SK-N-SH treated with all-trans-retinoic acid at 6 μM for 48 hours (cell line): ENCODE results near the gene ARHGAP26.

Experiments used
- ATAC-seq: fragments of 200-7000 bp; cut with Tn5 transposase; 3 replicates; pipeline ENCODE4 v1.9.1; 2020; ENCODE audit warnings: mild to moderate bottlenecking, moderate library complexity
- BACH2 ChIP-seq: fragments of 250-450 bp; sonication (Bioruptor Pico); IDR thresholded peaks from 2 replicates; pipeline ENCODE4 v1.9.0; 2021; ENCODE audit warnings: mild to moderate bottlenecking, borderline replicate concordance
- CSDC2 ChIP-seq: fragments of 250-450 bp; sonication (Bioruptor Pico); IDR thresholded peaks from 2 replicates; pipeline ENCODE4 v1.5.0; 2020; ENCODE audit warnings: mild to moderate bottlenecking, moderate library complexity
- ESRRG ChIP-seq: fragments of 250-450 bp; sonication (Bioruptor Pico); IDR thresholded peaks from 2 replicates; pipeline ENCODE4 v1.6.1; 2021; ENCODE audit warnings: mild to moderate bottlenecking
- GLIS3 ChIP-seq: fragments of 250-450 bp; sonication (Bioruptor Pico); IDR thresholded peaks from 2 replicates; pipeline ENCODE4 v1.5.0; 2020; ENCODE audit warnings: mild to moderate bottlenecking, moderate library complexity
- ISL1 ChIP-seq: fragments of 250-450 bp; sonication (Bioruptor Pico); IDR thresholded peaks from 2 replicates; pipeline ENCODE4 v2.1.2; 2022; ENCODE audit warnings: mild to moderate bottlenecking, moderate library complexity
- OSR1 ChIP-seq: fragments of 250-450 bp; sonication (Bioruptor Pico); IDR thresholded peaks from 2 replicates; pipeline ENCODE4 v1.8.0; 2022; ENCODE audit warnings: moderate library complexity, mild to moderate bottlenecking, inconsistent platforms
- PPARA ChIP-seq: fragments of 250-450 bp; sonication (Bioruptor Pico); IDR thresholded peaks from 2 replicates; pipeline ENCODE4 v1.5.0; 2020; ENCODE audit warnings: mild to moderate bottlenecking, borderline replicate concordance
- RARB ChIP-seq: fragments of 250-450 bp; sonication (Bioruptor Pico); IDR thresholded peaks from 2 replicates; pipeline ENCODE4 v1.8.0; 2021; ENCODE audit warnings: mild to moderate bottlenecking, moderate library complexity
- SNAI2 ChIP-seq: fragments of 250-450 bp; sonication (Bioruptor Pico); IDR thresholded peaks from 2 replicates; pipeline ENCODE4 v1.5.0; 2020; ENCODE audit warnings: mild to moderate bottlenecking, moderate library complexity
- TCF4 ChIP-seq: fragments of 250-450 bp; sonication (Bioruptor Pico); IDR thresholded peaks from 2 replicates; pipeline ENCODE4 v1.8.0; 2021; ENCODE audit warnings: mild to moderate bottlenecking, moderate library complexity, borderline replicate concordance
- TOX ChIP-seq: fragments of 250-450 bp; sonication (Bioruptor Pico); IDR thresholded peaks from 2 replicates; pipeline ENCODE4 v1.8.0; 2021; ENCODE audit warnings: mild to moderate bottlenecking, moderate library complexity, borderline replicate concordance
- ZC3H10 ChIP-seq: fragments of 250-450 bp; sonication (Bioruptor Pico); IDR thresholded peaks from 2 replicates; pipeline ENCODE4 v1.5.1; 2021; ENCODE audit warnings: mild to moderate bottlenecking, moderate library complexity
- ZFP30 ChIP-seq: fragments of 450-650 bp; formaldehyde crosslinking; IDR thresholded peaks from 2 replicates; pipeline ENCODE4 v1.5.0; 2022; ENCODE audit warnings: mild to moderate bottlenecking, moderate library complexity
- ZNF565 ChIP-seq: fragments of 450-650 bp; formaldehyde crosslinking; conservative IDR thresholded peaks from 2 replicates; pipeline ENCODE4 v1.5.0; 2020; ENCODE audit warnings: low read depth, mild to moderate bottlenecking, moderate library complexity
- ZNF70 ChIP-seq: fragments of 450-650 bp; formaldehyde crosslinking; IDR thresholded peaks from 2 replicates; pipeline ENCODE4 v1.5.0; 2020; ENCODE audit warnings: mild to moderate bottlenecking, moderate library complexity
- ZNF8 ChIP-seq: fragments of 450-650 bp; formaldehyde crosslinking; IDR thresholded peaks from 2 replicates; pipeline ENCODE4 v1.5.0; 2020; ENCODE audit warnings: mild to moderate bottlenecking, moderate library complexity
- TF ChIP-seq, protein P1 (sequence below): fragments of 250-450 bp; sonication (Bioruptor Pico); IDR thresholded peaks from 2 replicates; pipeline ENCODE4 v1.8.0; 2021; ENCODE audit warnings: low read depth, mild to moderate bottlenecking, moderate library complexity, borderline replicate concordance
- TF ChIP-seq, protein P2 (sequence below): fragments of 250-450 bp; sonication (Bioruptor Pico); IDR thresholded peaks from 2 replicates; pipeline ENCODE4 v1.5.0; 2020; ENCODE audit warnings: mild to moderate bottlenecking, moderate library complexity
- TF ChIP-seq, protein P3 (sequence below): fragments of 250-450 bp; sonication (Bioruptor Pico); IDR thresholded peaks from 2 replicates; pipeline ENCODE4 v1.8.0; 2020; ENCODE audit warnings: mild to moderate bottlenecking, moderate library complexity, borderline replicate concordance
- TF ChIP-seq, protein P4 (sequence below): fragments of 250-450 bp; sonication (Bioruptor Pico); IDR thresholded peaks from 2 replicates; pipeline ENCODE4 v1.5.1; 2021; ENCODE audit warnings: mild to moderate bottlenecking, moderate library complexity
- TF ChIP-seq, protein P5 (sequence below): fragments of 250-450 bp; sonication (Bioruptor Pico); IDR thresholded peaks from 2 replicates; pipeline ENCODE4 v1.5.1; 2020; ENCODE audit warnings: low read depth, mild to moderate bottlenecking, moderate library complexity

ARHGAP26 gene

DNA sequence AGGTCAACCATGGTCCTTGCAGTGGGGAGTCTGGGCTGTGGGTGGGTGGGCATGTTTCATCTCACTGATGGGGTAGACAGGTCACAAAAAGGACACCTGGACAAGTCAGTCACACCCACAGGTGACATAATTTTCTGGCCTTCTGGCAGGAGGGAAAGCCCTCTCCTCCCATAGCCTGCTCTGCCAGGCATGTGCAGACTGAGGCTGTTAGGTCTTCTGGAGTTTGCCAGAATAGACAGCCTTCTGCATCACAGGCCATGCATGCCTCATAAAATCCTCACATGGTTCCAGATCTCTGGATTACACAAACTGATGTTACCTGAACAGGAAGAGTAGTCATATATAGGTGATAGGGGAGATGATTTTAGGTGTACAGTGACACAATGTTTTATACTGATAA lies 49.1 kb downstream of the ARHGAP26 start:
- ATAC-seq = peak; percentile 8; the same call in 1 of the 3 replicates
- TF ChIP-seq ISL1 (CRISPR knock-in tag) (no peak), CSDC2 (CRISPR knock-in tag) (no peak)
- TF ChIP-seq, protein P1, sequence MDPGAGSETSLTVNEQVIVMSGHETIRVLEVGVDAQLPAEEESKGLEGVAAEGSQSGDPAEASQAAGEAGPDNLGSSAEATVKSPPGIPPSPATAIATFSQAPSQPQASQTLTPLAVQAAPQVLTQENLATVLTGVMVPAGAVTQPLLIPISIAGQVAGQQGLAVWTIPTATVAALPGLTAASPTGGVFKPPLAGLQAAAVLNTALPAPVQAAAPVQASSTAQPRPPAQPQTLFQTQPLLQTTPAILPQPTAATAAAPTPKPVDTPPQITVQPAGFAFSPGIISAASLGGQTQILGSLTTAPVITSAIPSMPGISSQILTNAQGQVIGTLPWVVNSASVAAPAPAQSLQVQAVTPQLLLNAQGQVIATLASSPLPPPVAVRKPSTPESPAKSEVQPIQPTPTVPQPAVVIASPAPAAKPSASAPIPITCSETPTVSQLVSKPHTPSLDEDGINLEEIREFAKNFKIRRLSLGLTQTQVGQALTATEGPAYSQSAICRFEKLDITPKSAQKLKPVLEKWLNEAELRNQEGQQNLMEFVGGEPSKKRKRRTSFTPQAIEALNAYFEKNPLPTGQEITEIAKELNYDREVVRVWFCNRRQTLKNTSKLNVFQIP (CRISPR knock-in tag) = no peak

DNA sequence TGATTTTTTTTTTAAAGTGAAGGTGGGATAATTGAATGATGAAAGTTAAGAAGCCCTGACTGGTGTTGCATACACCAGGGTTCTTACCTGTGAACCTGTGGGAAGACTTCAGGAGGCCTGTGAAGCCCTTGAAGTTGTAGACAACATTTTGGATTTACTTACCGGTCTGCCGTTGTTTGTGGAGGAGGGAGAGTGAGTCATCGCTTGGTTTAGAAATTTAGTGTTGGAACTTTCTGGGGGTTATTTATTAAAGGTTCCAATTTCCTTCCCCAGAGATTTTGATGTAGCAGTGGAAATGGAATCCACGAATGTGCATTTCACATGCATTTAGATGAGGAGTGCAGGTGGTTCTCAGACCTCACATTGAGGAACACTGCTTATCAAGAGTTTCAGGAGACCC lies 49.6 kb downstream of the ARHGAP26 start:
- no peak for ATAC-seq
- no peak for TF ChIP-seq CSDC2 (CRISPR knock-in tag)
- TF ChIP-seq, protein P2, sequence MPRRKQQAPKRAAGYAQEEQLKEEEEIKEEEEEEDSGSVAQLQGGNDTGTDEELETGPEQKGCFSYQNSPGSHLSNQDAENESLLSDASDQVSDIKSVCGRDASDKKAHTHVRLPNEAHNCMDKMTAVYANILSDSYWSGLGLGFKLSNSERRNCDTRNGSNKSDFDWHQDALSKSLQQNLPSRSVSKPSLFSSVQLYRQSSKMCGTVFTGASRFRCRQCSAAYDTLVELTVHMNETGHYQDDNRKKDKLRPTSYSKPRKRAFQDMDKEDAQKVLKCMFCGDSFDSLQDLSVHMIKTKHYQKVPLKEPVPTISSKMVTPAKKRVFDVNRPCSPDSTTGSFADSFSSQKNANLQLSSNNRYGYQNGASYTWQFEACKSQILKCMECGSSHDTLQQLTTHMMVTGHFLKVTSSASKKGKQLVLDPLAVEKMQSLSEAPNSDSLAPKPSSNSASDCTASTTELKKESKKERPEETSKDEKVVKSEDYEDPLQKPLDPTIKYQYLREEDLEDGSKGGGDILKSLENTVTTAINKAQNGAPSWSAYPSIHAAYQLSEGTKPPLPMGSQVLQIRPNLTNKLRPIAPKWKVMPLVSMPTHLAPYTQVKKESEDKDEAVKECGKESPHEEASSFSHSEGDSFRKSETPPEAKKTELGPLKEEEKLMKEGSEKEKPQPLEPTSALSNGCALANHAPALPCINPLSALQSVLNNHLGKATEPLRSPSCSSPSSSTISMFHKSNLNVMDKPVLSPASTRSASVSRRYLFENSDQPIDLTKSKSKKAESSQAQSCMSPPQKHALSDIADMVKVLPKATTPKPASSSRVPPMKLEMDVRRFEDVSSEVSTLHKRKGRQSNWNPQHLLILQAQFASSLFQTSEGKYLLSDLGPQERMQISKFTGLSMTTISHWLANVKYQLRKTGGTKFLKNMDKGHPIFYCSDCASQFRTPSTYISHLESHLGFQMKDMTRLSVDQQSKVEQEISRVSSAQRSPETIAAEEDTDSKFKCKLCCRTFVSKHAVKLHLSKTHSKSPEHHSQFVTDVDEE = no peak
- TF ChIP-seq TOX (CRISPR knock-in tag) = no peak
- no peak for TF ChIP-seq RARB
- no peak for TF ChIP-seq SNAI2
- TF ChIP-seq ZC3H10 (CRISPR knock-in tag) = no peak
- no peak for TF ChIP-seq PPARA (CRISPR knock-in tag)
- TF ChIP-seq ISL1 (CRISPR knock-in tag) = no peak
- TF ChIP-seq OSR1 (CRISPR knock-in tag) = no peak
- TF ChIP-seq ZNF8 (CRISPR knock-in tag) = no peak
- TF ChIP-seq GLIS3 (CRISPR knock-in tag) = no peak
- no peak for TF ChIP-seq ESRRG (CRISPR knock-in tag)
- TF ChIP-seq, protein P3, sequence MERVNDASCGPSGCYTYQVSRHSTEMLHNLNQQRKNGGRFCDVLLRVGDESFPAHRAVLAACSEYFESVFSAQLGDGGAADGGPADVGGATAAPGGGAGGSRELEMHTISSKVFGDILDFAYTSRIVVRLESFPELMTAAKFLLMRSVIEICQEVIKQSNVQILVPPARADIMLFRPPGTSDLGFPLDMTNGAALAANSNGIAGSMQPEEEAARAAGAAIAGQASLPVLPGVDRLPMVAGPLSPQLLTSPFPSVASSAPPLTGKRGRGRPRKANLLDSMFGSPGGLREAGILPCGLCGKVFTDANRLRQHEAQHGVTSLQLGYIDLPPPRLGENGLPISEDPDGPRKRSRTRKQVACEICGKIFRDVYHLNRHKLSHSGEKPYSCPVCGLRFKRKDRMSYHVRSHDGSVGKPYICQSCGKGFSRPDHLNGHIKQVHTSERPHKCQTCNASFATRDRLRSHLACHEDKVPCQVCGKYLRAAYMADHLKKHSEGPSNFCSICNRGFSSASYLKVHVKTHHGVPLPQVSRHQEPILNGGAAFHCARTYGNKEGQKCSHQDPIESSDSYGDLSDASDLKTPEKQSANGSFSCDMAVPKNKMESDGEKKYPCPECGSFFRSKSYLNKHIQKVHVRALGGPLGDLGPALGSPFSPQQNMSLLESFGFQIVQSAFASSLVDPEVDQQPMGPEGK = no peak
- no peak for TF ChIP-seq BACH2 (CRISPR knock-in tag)

DNA sequence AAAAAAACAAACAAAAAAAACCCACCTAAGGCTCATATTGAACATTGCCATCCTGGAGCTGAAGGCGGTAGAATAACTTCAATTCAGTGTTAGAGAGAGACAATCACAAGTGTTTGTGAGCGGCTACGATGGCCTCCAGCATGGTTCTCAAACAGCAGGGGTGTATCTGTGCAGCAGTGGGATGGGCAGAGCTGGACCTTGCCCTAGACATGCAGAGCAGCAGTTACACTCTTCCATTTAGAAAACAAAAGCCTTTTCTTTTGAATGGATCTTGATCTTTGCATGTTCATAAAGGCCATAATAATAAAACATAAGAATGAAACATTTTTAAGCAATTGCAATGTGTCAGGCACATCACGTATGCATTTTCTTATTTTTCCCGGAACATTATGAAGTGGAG lies 50.3 kb downstream of the ARHGAP26 start:
- TF ChIP-seq ZNF8 (CRISPR knock-in tag) (no peak), ZFP30 (no peak), PPARA (CRISPR knock-in tag) (no peak), ZNF565 (CRISPR knock-in tag) (no peak), BACH2 (CRISPR knock-in tag) (no peak), RARB (no peak), ISL1 (CRISPR knock-in tag) (no peak), OSR1 (CRISPR knock-in tag) (no peak), ZNF70 (CRISPR knock-in tag) (no peak), SNAI2 (no peak), TCF4 (CRISPR knock-in tag) (no peak), CSDC2 (CRISPR knock-in tag) (no peak), TOX (CRISPR knock-in tag) (no peak)
- TF ChIP-seq, protein P1 (CRISPR knock-in tag) = no peak
- TF ChIP-seq, protein P3 = no peak
- TF ChIP-seq, protein P4, sequence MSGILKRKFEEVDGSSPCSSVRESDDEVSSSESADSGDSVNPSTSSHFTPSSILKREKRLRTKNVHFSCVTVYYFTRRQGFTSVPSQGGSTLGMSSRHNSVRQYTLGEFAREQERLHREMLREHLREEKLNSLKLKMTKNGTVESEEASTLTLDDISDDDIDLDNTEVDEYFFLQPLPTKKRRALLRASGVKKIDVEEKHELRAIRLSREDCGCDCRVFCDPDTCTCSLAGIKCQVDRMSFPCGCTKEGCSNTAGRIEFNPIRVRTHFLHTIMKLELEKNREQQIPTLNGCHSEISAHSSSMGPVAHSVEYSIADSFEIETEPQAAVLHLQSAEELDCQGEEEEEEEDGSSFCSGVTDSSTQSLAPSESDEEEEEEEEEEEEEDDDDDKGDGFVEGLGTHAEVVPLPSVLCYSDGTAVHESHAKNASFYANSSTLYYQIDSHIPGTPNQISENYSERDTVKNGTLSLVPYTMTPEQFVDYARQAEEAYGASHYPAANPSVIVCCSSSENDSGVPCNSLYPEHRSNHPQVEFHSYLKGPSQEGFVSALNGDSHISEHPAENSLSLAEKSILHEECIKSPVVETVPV (CRISPR knock-in tag) = no peak
- TF ChIP-seq, protein P5, sequence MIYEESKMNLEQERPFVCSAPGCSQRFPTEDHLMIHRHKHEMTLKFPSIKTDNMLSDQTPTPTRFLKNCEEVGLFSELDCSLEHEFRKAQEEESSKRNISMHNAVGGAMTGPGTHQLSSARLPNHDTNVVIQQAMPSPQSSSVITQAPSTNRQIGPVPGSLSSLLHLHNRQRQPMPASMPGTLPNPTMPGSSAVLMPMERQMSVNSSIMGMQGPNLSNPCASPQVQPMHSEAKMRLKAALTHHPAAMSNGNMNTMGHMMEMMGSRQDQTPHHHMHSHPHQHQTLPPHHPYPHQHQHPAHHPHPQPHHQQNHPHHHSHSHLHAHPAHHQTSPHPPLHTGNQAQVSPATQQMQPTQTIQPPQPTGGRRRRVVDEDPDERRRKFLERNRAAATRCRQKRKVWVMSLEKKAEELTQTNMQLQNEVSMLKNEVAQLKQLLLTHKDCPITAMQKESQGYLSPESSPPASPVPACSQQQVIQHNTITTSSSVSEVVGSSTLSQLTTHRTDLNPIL = no peak
- ATAC-seq = no peak
